Kidney (tissue), 14 donors: ENCODE data around the gene PRKAR2B. TPM values are rescaled to one million over a fixed set of nuclear protein-coding genes. Genes with fewer than 3 reads are reported as not detected.

Source experiments
- DNase-seq, 5 donors: peaks; one replicate each; pipeline ENCODE4 v3.0.0-alpha.2; 2013 to 2020
- FAIRE-seq: peaks from 2 replicates; lab custom pipeline; 2012; peaks lifted over from hg19 to GRCh38; lab: Jason Lieb, UNC
- H3K27ac ChIP-seq, 2 donors: one replicate each; pipeline ENCODE4 v1.7.0; 2013; ENCODE audit warnings: low read depth in 2 of 2, low read length in 2 of 2, inconsistent platforms in 1 of 2
- H3K27me3 ChIP-seq: one replicate; pipeline ENCODE4 v1.7.1; 2013; ENCODE audit warnings: low read length, inconsistent platforms; ENCODE audit not compliant: control insufficient read depth, insufficient read depth
- H3K36me3 ChIP-seq, 3 donors: one replicate each; pipeline versions ENCODE4 v1.7.0 to v1.7.1; 2013; ENCODE audit warnings: low read length in 3 of 3, control low read depth in 1 of 3, inconsistent platforms in 1 of 3; ENCODE audit not compliant: insufficient read depth in 3 of 3, control insufficient read depth in 2 of 3
- H3K4me1 ChIP-seq, 3 donors: one replicate each; pipeline versions ENCODE4 v1.7.0 to v1.7.1; 2013; ENCODE audit warnings: low read length in 3 of 3, inconsistent platforms in 1 of 3, low read depth in 1 of 3; ENCODE audit not compliant: control insufficient read depth in 2 of 3, insufficient read depth in 2 of 3
- H3K4me3 ChIP-seq, 3 donors: one replicate each; pipeline versions ENCODE4 v1.7.0 to v1.8.1; 2013; ENCODE audit warnings: low read length in 3 of 3, control low read depth in 1 of 3, inconsistent platforms in 1 of 3
- H3K9ac ChIP-seq, 3 donors: one replicate each; pipeline versions ENCODE4 v1.7.0 to v1.7.1; 2013; ENCODE audit warnings: low read length in 3 of 3, control low read depth in 1 of 3, inconsistent platforms in 1 of 3
- H3K9me3 ChIP-seq, 3 donors: one replicate each; pipeline versions ENCODE4 v1.7.0 to v1.7.1; 2013; ENCODE audit warnings: low read length in 3 of 3, control low read depth in 1 of 3, inconsistent platforms in 1 of 3; ENCODE audit not compliant: control insufficient read depth in 2 of 3, insufficient read depth in 1 of 3
- intact Hi-C: fragments of 100-400 bp; cut with DNase I; formaldehyde crosslinking; loops from one replicate; pipeline ENCODE4 v1.11.1; 2022
- polyA plus RNA-seq: library from polyadenylated mRNA; stranded (reverse); fragments of 350-450 nt; fragmentation: Illumina TruSeq; extraction: RNeasy Lipid Tissue Mini Kit (QIAGEN cat#74804); gene quantifications from one replicate; pipeline ENCODE4 v1.2.3, GENCODE V29; 2014; ENCODE audit warnings: low read depth, low replicate concordance; ENCODE audit not compliant: insufficient read depth
- total RNA-seq: library from RNA; stranded (reverse); fragmentation: NEBNext Ultra II Directional; extraction: Animal tissue kit (Norgen Biotek cat#: 25700); gene quantifications from one replicate; pipeline ENCODE4 v1.2.1, GENCODE V29; 2021
- TF ChIP-seq, protein P1 (sequence below): IDR thresholded peaks from 3 replicates; pipeline ENCODE4 v1.5.1; 2012; ENCODE audit warnings: mild to moderate bottlenecking, moderate library complexity, borderline replicate concordance; ENCODE audit not compliant: insufficient read depth; ENCODE audit errors: extremely low read depth
- donor health status: control.
- donor health status: control.
- donor health status: control.
- donor health status: control.
- donor health status: control.
- donor health status: DM: yes; HTN: yes; CAD: no.
- donor health status: Normal renal cell carcinoma (clear cell type).

The PRKAR2B gene
- total and polyA plus RNA-seq, 2 donors from 2014 or later: 6.9 to 7.3 TPM

DNA sequence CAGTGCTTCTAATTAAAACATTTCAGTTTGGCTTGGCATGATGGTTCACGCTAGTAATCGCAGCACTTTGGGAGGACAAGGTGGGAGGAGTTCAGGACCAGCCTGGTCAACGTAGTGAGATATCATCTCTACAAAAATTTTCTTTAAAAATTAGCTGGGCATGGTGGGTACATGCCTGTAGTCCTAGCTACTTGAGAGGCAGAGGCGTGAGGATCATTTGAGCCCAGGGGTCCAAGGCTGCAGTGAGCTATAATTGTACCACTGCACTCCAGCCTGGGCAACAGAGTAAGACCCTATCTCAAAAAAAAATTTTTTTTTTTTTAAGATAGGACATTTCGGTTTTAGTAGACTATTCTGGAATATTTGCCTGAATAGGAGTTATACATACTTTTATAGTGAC is 136.7 kb downstream of the PRKAR2B start:
- DNase-seq (no peak), FAIRE-seq (no peak)
- no peaks in the 10 kb centered on the region for H3K27me3 ChIP-seq
- H3K4me1 ChIP-seq: peaks cover 0 to 3% (median under 1%) of the 10 kb centered on the region in 3 donors
- peaks cover 0 to 38% (median 6%) of the 10 kb centered on the region in 3 donors for H3K36me3 ChIP-seq
- no peaks in the 10 kb centered on the region for H3K9me3 ChIP-seq
- no peak overlapping the region for H3K27ac ChIP-seq
- TF ChIP-seq, protein P1, sequence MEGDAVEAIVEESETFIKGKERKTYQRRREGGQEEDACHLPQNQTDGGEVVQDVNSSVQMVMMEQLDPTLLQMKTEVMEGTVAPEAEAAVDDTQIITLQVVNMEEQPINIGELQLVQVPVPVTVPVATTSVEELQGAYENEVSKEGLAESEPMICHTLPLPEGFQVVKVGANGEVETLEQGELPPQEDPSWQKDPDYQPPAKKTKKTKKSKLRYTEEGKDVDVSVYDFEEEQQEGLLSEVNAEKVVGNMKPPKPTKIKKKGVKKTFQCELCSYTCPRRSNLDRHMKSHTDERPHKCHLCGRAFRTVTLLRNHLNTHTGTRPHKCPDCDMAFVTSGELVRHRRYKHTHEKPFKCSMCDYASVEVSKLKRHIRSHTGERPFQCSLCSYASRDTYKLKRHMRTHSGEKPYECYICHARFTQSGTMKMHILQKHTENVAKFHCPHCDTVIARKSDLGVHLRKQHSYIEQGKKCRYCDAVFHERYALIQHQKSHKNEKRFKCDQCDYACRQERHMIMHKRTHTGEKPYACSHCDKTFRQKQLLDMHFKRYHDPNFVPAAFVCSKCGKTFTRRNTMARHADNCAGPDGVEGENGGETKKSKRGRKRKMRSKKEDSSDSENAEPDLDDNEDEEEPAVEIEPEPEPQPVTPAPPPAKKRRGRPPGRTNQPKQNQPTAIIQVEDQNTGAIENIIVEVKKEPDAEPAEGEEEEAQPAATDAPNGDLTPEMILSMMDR: no peak
- no peak overlapping the region for H3K9ac ChIP-seq
- intact Hi-C loops: no loop called here
- H3K4me3 ChIP-seq: no peak overlapping the region

DNA sequence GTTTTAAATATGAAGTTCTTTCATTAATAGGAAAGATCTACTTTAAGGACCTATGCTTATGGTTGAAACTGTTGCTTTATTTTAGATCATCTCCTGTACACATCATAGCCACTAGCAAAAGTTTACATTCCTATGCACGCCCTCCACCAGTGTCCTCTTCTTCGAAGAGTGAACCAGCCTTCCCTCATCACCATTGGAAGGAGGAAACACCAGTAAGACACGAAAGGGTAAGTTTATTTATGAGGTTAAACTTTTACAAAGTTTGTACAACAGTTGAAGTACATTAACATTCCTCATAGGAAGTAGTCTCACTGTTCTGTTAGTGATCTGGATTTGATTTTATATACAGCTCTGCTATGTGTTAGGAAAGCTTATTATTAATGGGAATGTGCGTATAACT is 141.2 kb downstream of the PRKAR2B start:
- H3K27ac ChIP-seq: no peak overlapping the region
- H3K4me3 ChIP-seq: no peak overlapping the region
- H3K4me1 ChIP-seq: peaks cover 0 to 4% (median 0%) of the 10 kb centered on the region in 3 donors
- no peak overlapping the region for H3K9ac ChIP-seq
- peak; percentile 80 for FAIRE-seq
- H3K36me3 ChIP-seq: peaks cover 15 to 69% (median 32%) of the 10 kb centered on the region in 3 donors
- TF ChIP-seq, protein P1: no peak
- peak in 1 of 5 donors; percentile 18 for DNase-seq
- no peaks in the 10 kb centered on the region for H3K9me3 ChIP-seq
- intact Hi-C loops: no loop called here
- H3K27me3 ChIP-seq: no peaks in the 10 kb centered on the region

DNA sequence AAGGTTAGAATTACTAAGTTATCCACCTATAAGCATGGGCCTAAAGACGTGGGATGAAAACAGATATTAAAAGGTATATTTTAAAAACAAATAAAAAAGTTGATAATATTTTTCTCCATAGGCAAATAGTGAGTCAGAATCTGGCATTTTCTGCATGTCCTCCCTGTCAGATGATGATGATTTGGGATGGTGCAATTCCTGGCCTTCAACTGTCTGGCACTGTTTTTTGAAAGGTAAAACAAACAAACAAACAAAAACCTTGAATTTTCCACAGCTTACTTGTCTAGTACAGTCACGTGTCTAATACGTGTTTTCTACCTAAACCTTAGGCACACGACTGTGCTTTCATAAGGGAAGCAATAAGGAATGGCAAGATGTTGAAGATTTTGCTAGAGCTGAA is 141.7 kb downstream of the PRKAR2B start:
- Histone ChIP-seq H3K36me3 (peaks cover 17 to 74% (median 34%) of the 10 kb centered on the region in 3 donors), H3K4me1 (peaks cover 0 to 4% (median 0%) of the 10 kb centered on the region in 3 donors), H3K9me3 (no peaks in the 10 kb centered on the region), H3K9ac (no peak overlapping the region), H3K27me3 (no peaks in the 10 kb centered on the region), H3K27ac (no peak overlapping the region), H3K4me3 (no peak overlapping the region)
- no peak for DNase-seq
- FAIRE-seq: no peak
- intact Hi-C loops: no loop called here
- TF ChIP-seq, protein P1: no peak

DNA sequence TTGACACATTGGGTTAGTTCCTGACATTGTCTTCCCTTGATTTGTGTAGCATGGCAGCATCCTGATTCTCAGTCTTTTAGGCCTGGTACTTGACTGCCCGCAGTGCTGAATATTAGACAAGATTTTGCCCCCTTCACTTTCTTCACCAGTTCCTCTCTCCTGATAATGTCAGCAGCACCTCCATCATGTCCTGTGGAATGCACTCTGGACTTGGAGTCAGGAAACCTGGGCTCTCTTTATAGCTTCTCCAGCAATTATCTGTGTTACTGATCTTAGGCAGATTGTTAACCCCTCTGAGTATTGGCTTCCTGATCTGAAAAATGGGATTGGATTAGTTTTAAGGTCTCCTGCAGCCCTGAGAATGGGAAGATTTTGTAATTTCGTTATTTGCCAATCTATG is 143.3 kb downstream of the PRKAR2B start:
- intact Hi-C loops: no loop called here
- no peaks in the 10 kb centered on the region for H3K27me3 ChIP-seq
- no peaks in the 10 kb centered on the region for H3K9me3 ChIP-seq
- H3K4me3 ChIP-seq: no peak overlapping the region
- H3K9ac ChIP-seq: no peak overlapping the region
- DNase-seq (no peak), FAIRE-seq (no peak)
- TF ChIP-seq, protein P1: no peak
- H3K4me1 ChIP-seq: peaks cover 0 to 4% (median 0%) of the 10 kb centered on the region in 3 donors
- no peak overlapping the region for H3K27ac ChIP-seq
- peaks cover 17 to 68% (median 33%) of the 10 kb centered on the region in 3 donors for H3K36me3 ChIP-seq
